Measurements from ENCODE around the gene LOXL1. TPM values are rescaled to one million over a fixed set of nuclear protein-coding genes. Genes with fewer than 3 reads are reported as not detected.
A peak's percentile ranks its signal among the peaks of the same experiment; 100 is the strongest.

The LOXL1 gene
- total RNA-seq, 3 donors from 2014 or later: 5.6 to 11.3 (median 10.8) TPM

DNA sequence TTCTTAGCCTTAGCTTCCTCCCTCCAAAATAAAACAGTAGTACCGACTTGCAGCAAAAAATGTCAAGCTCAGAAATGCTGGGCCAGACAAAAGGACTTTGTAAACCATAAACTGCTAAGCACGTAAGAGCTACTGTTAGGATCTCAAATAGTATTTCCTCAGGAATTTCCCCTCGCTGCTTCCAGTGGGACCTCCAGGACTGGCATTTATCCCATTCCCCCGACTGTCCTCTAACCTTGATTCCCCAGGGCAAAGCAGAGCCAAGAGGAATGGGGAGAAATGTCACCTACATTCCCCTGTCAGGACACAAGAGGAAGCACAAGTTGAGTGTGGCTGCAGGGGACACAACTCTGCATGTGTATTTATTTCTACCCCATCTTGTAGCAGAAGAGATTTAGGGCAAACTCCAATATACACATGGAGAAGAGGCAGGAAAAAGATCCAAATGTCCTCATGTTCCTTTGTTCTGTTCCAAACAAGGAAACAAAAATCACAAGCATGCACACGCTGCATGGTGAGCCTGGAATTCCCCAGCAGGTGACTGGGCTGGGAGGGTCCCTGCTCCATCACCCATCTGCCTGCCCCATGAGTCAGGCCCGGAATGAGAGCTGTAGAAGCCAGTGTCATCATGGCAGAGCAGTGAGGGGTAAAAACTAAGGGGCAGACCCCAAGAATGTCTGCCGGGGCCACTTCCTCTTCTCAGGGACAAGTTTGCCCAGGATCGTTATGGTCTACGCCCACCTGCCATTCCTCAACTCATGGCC lies 61.6 kb downstream of the LOXL1 start:
- H3K4me1 ChIP-seq: peaks cover 22 to 38% of the 10 kb centered on the region in 2 donors
- no peaks in the 10 kb centered on the region for H3K9me3 ChIP-seq
- no peak for TF ChIP-seq POLR2AphosphoS5 (IDR thresholded peaks at IDR 0.05)
- H3K27me3 ChIP-seq: no peaks in the 10 kb centered on the region
- intact Hi-C loops (cut with DNase I; ENCODE audit: low total_unique reads): no loop called here
- no peaks in the 10 kb centered on the region for H3K36me3 ChIP-seq
- DNase-seq (ENCODE audit: low spot score in 2 of 2): no peak
- peak overlapping the region; percentile 88 to 98 for H3K27ac ChIP-seq
- no peak overlapping the region for H3K4me3 ChIP-seq

DNA sequence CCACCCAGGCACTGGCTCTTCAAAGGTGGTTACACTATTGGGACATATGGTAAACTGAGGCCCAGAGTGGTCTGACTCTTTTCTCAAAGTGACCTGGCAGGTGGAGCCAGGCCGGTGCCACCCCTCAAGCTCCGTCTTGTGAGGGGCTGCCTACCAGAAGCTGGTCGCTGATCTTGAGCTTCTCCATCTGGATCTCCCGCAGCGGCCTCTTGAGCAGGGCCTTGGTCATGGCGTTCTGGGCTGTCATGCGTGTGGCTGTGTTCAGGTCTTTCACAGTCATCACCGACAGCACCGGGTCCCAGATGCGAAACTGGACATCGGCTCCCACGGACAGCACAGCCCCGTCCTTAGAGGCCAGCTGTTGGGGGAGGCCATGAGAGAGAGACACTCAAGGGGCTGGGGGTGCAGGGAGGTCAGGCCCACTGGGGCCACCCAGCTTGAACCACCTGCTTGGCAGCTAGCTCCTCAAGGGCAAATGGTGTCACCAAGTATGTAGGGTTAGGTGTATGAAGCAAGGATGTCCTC lies 62.2 kb downstream of the LOXL1 start:
- Histone ChIP-seq H3K4me3 (no peak overlapping the region), H3K27me3 (no peaks in the 10 kb centered on the region), H3K4me1 (peaks cover 16 to 32% of the 10 kb centered on the region in 2 donors), H3K27ac (peak overlapping the region; percentile 88 to 98), H3K36me3 (no peaks in the 10 kb centered on the region), H3K9me3 (no peaks in the 10 kb centered on the region)
- peak in 1 of 2 donors; percentile 15 for DNase-seq (ENCODE audit: low spot score in 2 of 2)
- TF ChIP-seq POLR2AphosphoS5 (IDR thresholded peaks at IDR 0.05) (no peak), POLR2A (IDR thresholded peaks at IDR 0.05) (no peak)
- TF ChIP-seq, protein P1, sequence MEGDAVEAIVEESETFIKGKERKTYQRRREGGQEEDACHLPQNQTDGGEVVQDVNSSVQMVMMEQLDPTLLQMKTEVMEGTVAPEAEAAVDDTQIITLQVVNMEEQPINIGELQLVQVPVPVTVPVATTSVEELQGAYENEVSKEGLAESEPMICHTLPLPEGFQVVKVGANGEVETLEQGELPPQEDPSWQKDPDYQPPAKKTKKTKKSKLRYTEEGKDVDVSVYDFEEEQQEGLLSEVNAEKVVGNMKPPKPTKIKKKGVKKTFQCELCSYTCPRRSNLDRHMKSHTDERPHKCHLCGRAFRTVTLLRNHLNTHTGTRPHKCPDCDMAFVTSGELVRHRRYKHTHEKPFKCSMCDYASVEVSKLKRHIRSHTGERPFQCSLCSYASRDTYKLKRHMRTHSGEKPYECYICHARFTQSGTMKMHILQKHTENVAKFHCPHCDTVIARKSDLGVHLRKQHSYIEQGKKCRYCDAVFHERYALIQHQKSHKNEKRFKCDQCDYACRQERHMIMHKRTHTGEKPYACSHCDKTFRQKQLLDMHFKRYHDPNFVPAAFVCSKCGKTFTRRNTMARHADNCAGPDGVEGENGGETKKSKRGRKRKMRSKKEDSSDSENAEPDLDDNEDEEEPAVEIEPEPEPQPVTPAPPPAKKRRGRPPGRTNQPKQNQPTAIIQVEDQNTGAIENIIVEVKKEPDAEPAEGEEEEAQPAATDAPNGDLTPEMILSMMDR (IDR thresholded peaks at IDR 0.05): no peak
- intact Hi-C loops (cut with DNase I; ENCODE audit: low total_unique reads): no loop called here

DNA sequence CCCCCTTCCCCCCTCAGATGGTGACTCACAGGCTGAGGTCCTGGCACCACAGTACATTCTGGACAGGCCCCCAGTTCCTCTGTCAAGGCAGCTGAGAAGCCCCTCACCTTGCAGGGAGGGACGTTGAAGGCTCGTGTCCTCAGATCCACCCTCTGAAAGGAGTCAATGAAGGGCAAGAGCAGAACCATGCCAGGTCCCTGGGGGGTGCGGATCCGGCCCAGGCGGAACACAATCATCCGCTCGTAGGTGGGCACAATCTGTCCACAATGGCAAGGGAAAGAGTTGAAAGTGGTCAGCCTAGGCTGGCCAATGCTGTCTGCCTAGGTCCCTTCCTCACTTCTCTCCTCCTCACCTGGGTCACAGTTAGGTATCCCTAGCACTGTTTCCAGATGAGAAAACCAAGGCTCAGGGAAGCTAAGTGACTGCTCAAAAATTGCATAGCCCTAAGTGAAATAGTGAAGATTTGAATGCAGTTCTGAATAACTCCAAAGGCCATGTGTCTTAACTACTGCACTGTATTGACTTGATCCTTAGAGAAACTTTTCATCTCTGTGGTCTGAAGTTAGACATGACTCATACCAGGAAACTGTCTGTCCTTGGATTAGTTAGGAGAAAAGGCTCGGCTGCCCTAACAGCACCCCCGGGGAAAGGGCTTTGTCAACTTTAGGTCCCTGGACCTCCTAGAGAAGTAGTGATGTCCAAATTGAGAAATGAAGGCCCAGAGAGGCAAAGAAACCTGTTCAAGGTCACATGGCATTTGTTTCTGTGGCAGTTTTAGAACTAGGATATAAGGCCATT lies 62.9 kb downstream of the LOXL1 start:
- H3K36me3 ChIP-seq: no peaks in the 10 kb centered on the region
- no peak overlapping the region for H3K4me3 ChIP-seq
- no peaks in the 10 kb centered on the region for H3K27me3 ChIP-seq
- DNase-seq (ENCODE audit: low spot score in 2 of 2): peak in 1 of 2 donors; percentile 6
- H3K27ac ChIP-seq: peak overlapping the region; percentile 88 to 98
- H3K9me3 ChIP-seq: no peaks in the 10 kb centered on the region
- peaks cover 15 to 31% of the 10 kb centered on the region in 2 donors for H3K4me1 ChIP-seq
- TF ChIP-seq POLR2AphosphoS5 (IDR thresholded peaks at IDR 0.05) (no peak), POLR2A (IDR thresholded peaks at IDR 0.05) (no peak)
- TF ChIP-seq, protein P1 (IDR thresholded peaks at IDR 0.05): no peak
- intact Hi-C loops (cut with DNase I; ENCODE audit: low total_unique reads): no loop called here

DNA sequence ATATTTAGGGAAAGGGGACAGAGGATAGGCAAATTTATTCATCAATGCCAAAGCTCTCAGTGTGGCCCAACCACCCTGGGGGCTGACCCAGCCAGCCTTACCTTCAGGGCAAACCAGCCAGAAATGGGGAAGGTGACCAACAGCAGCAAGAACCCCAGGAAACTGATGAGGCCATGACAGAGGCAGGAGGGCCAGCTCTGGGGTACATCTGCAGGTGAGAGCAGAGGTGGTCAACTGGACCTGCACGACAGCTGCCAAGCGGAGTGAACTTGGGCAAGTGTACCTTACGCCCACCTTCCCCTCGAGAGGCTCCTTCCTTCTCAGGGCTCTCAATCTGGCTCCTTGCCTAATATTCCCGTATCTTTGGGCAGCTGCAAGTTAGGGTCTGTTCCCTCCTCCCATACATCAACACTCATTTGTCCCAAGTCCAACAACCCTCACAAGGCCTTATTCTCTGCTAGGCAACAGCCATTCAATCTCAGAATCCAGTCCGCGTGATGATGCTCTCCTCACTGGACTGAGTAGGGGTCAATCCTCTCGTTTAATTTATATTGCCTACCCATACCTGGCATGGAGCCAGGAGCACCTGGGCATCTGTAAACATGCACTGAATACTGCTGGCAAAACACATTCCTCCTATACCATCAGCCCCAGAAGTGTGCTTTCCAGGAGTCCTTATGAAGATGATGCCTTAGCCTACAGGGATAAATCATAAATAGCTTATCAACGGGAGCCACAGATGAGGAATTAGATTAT lies 64.2 kb downstream of the LOXL1 start:
- TF ChIP-seq POLR2AphosphoS5 (IDR thresholded peaks at IDR 0.05) (no peak), POLR2A (IDR thresholded peaks at IDR 0.05) (no peak)
- TF ChIP-seq, protein P1 (IDR thresholded peaks at IDR 0.05): no peak
- peaks cover 15 to 27% of the 10 kb centered on the region in 2 donors for H3K4me1 ChIP-seq

DNA sequence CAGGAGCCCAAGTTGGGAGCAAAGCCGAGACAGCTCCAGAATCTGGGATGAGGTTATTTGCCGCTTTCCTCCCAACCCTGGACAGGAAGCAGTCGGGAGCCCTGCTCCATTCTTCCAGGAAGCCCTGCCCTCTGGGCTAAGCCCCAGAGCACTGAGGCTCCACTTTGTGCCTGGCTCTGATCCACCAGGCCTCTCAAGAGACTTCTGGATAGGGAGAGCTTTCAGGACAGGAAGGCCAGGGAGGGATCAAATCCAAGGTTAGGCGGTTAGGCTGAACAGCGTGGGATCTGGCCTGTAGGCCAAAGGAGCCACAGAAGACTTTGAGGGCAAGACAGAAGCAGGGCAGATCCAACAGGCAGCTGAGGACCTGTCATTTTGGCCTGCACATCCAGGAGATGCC lies 65.0 kb downstream of the LOXL1 start:
- no peaks in the 10 kb centered on the region for H3K27me3 ChIP-seq
- peaks cover 15 to 30% of the 10 kb centered on the region in 2 donors for H3K4me1 ChIP-seq
- H3K36me3 ChIP-seq: no peaks in the 10 kb centered on the region
- H3K27ac ChIP-seq: peak overlapping the region; percentile 88 to 98
- intact Hi-C loops (cut with DNase I; ENCODE audit: low total_unique reads): no loop called here
- no peaks in the 10 kb centered on the region for H3K9me3 ChIP-seq
- DNase-seq (ENCODE audit: low spot score in 2 of 2): no peak
- no peak for TF ChIP-seq POLR2A (IDR thresholded peaks at IDR 0.05)
- TF ChIP-seq, protein P1 (IDR thresholded peaks at IDR 0.05): no peak
- TF ChIP-seq POLR2AphosphoS5 (IDR thresholded peaks at IDR 0.05): peak in 1 of 3 donors; percentile 20
- peak overlapping the region; percentile 73 to 89 (median 80) for H3K4me3 ChIP-seq

More for the DNA sequence above, 64.2 kb downstream of the LOXL1 start:
- DNase-seq (ENCODE audit: low spot score in 2 of 2): no peak
- H3K36me3 ChIP-seq: no peaks in the 10 kb centered on the region
- no peaks in the 10 kb centered on the region for H3K27me3 ChIP-seq
- intact Hi-C loops (cut with DNase I; ENCODE audit: low total_unique reads): no loop called here
- no peak overlapping the region for H3K4me3 ChIP-seq
- no peaks in the 10 kb centered on the region for H3K9me3 ChIP-seq
- peak overlapping the region; percentile 88 to 98 for H3K27ac ChIP-seq

Data from breast epithelium (tissue), 4 donors.